Coronary artery (tissue), 2 donors: Measurements from ENCODE around the gene OCA2.
"Not testable (repeated sequence)": the region's sequence is repeated elsewhere in the genome, so short reads cannot be mapped to it uniquely, and the experiment has no call there.

Source experiments
- DNase-seq: peaks from one replicate; pipeline ENCODE4 v3.0.0-alpha.2; 2017; ENCODE audit warnings: low spot score
- H3K27ac ChIP-seq, 2 donors: fragments of 200-600 bp; sonication (generic); one replicate each; pipeline ENCODE4 v1.5.1; 2016 to 2019
- H3K4me3 ChIP-seq: fragments of 200-600 bp; sonication (generic); 2 replicates; pipeline ENCODE4 v1.5.1; 2016; ENCODE audit warnings: mild to moderate bottlenecking, moderate library complexity
- CTCF ChIP-seq: fragments of 200-600 bp; sonication (generic); IDR thresholded peaks from one replicate; pipeline ENCODE4 v1.5.1; 2019; ENCODE audit warnings: antibody characterized with exemption

OCA2 gene

DNA sequence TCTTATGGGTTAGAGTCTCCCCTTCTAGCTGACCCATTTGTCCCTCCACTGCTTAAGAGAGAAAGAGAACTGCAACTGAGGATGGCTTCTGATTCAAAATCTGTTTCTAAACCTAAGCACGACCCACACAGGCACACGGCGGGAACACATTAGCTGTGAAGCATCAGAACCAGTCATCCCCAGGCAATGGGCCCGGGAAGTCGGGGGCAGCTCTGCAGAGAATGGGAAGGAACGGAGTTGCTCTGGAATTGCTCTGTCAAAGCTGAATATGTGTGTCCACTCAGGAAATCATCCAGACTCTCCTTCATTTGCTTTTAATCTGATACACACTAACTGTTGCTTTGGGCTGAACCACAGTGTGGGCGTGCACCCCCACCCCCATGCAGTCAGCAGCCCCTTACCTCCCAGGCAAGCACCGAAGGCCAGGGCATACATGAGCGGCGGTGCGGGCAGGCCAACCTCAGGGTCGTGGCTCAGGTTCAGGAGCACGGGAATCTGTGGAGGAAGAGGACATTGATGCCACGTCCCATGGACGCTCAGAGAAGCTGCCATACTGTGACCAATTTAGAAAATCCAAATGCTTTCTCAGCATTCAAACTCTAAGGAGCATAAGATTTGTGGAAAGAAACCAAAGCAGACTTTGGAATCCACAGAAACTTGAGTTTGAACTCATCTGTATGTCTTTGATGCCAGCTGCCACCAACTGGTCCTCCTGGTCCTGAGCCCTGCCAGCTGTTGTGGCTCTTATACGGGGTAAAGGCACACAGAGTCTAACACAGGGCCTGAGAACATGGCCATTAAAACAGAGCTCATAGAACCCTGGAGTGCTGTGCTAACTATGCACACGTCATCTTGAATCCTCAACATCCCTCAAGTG lies 247.9 kb downstream of the OCA2 start:
- no peak for TF ChIP-seq CTCF
- DNase-seq: no peak
- H3K4me3 ChIP-seq: no peak overlapping the region
- no peak overlapping the region for H3K27ac ChIP-seq

GRCh38 chr15:27850050-27850449 lies 249.1 kb downstream of the OCA2 start:
- Histone ChIP-seq H3K27ac (no peak overlapping the region), H3K4me3 (no peak overlapping the region)
- DNase-seq: no peak
- TF ChIP-seq CTCF: no peak

- H3K4me3 ChIP-seq, H3K27ac ChIP-seq: not testable (repeated sequence)
- DNase-seq: peak; percentile 21
Measured at GRCh38 chr15:27848936-27849335, 250.2 kb downstream of the OCA2 start.

DNA sequence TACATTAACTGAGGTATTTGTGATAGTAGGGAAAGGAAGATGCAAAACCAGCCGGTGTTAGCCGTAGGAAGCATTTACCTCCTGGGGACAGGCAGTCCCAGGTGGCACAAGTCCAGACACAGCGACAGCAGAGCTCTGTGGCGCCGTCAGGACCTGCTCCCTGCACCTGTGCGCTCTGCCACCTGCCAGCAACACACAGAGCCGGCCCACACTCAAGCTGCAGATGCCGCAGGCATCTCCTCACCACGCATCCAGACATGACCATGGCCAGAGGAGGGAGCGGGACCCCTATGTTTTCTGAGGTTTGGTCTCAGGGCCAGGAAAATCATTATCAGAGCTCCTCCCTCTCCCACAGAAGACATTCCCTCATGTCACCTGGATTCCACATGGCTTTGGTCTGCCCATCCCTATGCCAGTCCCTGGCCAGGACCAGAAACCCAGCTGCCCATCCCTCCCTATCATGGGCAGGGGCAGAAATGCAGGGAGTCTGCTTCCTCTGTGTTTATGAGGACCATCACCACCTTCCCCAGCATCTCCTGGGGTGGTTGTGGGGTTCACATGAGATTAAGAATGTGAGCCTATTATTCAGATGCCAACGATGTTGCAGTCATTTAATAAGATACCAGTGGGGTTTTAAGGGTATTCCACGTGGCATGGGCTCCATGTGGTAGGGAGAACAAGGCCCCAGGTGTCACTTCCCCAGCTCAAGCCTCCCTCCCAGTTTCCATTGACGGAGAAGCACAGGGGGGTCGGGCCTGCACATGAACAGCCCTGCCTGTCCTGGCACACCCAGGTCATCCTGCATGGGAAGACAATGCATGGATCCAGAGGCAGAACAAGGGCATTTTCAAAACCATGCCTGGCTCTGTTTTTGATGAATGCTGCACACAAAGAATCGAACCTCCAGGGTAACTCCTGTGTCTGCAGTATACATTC lies 251.1 kb downstream of the OCA2 start:
- TF ChIP-seq CTCF: no peak
- peak; percentile 35 for DNase-seq
- no peak overlapping the region for H3K27ac ChIP-seq
- H3K4me3 ChIP-seq: no peak overlapping the region

DNA sequence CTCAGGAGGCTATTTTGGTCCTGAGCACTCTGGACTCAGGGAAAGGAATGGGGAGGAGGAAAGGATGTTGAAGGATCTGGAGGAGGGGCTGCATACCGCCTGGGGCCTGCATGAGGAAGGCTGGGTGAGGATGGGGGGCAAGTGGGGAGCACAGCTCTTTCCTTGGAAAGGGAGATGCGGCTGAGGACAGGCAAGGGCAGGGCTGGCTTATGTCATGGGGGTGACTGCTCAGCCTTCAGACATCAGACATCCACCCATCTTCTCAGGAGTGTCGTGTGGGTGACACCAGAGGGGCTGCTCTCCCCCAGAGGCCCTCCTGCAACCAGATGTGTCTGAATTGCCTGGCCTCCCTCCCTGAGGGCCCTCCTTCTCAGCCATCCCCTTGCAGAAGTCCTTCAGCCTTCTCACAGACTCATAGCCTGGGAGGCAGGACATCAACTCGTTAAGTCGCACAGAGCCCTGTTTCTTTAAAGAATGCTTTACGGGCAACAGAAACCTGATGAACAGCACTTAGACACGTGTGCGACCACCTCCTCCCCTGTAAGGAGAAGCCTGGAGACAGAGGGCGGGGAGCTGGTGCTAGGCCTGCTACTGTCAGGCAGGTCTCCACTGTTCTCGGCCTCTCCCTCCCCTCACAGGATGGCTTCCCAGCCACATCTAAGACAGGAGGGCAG lies 252.3 kb downstream of the OCA2 start:
- TF ChIP-seq CTCF: no peak
- no peak overlapping the region for H3K4me3 ChIP-seq
- no peak overlapping the region for H3K27ac ChIP-seq
- DNase-seq: no peak

GRCh38 chr15:27845535-27846369 lies 253.4 kb downstream of the OCA2 start:
- Histone ChIP-seq H3K27ac (no peak overlapping the region), H3K4me3 (no peak overlapping the region)
- no peak for TF ChIP-seq CTCF
- DNase-seq: no peak
